Spleen (tissue), 11 donors: ENCODE results near the gene STXBP5. TPM values are rescaled to one million over a fixed set of nuclear protein-coding genes. Genes with fewer than 3 reads are reported as not detected.

Source experiments
- DNase-seq: peaks from one replicate; pipeline ENCODE4 v3.0.0-alpha.2; 2020
- H3K27ac ChIP-seq, 8 donors: fragments of 200-600 bp; sonication (generic) in 7 of 8; 1 replicate in 4 of 8; 2 replicates in 4 of 8; pipeline versions ENCODE4 v1.5.0 to v1.8.0; 2016 to 2021; ENCODE audit warnings: inconsistent platforms in 4 of 8, mild to moderate bottlenecking in 4 of 8, moderate library complexity in 1 of 8
- H3K27me3 ChIP-seq, 7 donors: fragments of 200-600 bp; sonication (generic) in 6 of 7; replicated peaks in 1 of 7; 1 replicate in 4 of 7; 2 replicates in 3 of 7; pipeline versions ENCODE4 v1.5.0 to v1.8.0; 2016 to 2021; ENCODE audit warnings: inconsistent platforms in 3 of 7, mild to moderate bottlenecking in 1 of 7
- H3K36me3 ChIP-seq, 6 donors: fragments of 200-600 bp; sonication (generic) in 5 of 6; 1 replicate in 4 of 6; 2 replicates in 2 of 6; pipeline versions ENCODE4 v1.5.0 to v1.8.0; 2016 to 2021; ENCODE audit warnings: inconsistent platforms in 2 of 6
- H3K4me1 ChIP-seq, 6 donors: fragments of 200-600 bp; sonication (generic) in 5 of 6; 1 replicate in 3 of 6; 2 replicates in 3 of 6; pipeline versions ENCODE4 v1.5.0 to v1.8.0; 2016 to 2021; ENCODE audit warnings: inconsistent platforms in 3 of 6
- H3K4me3 ChIP-seq, 8 donors: fragments of 200-600 bp; sonication (generic) in 7 of 8; 1 replicate in 4 of 8; 2 replicates in 4 of 8; pipeline versions ENCODE4 v1.5.0 to v1.8.0; 2016 to 2021; ENCODE audit warnings: inconsistent platforms in 4 of 8, mild to moderate bottlenecking in 4 of 8, moderate library complexity in 2 of 8
- H3K9me3 ChIP-seq, 8 donors: fragments of 200-600 bp; sonication (generic) in 7 of 8; 1 replicate in 4 of 8; 2 replicates in 4 of 8; pipeline versions ENCODE4 v1.5.0 to v1.8.0; 2016 to 2021; ENCODE audit warnings: inconsistent platforms in 4 of 8
- POLR2A ChIP-seq, 3 donors: fragments of 450-650 bp; IDR thresholded peaks; one replicate each; pipeline ENCODE4 v1.5.1; 2017; ENCODE audit warnings: antibody characterized with exemption in 3 of 3, mild to moderate bottlenecking in 1 of 3
- POLR2AphosphoS5 ChIP-seq, 3 donors: sonication (generic); formaldehyde crosslinking; IDR thresholded peaks; one replicate each; pipeline ENCODE4 v1.5.1; 2017; ENCODE audit warnings: antibody characterized with exemption in 3 of 3
- WGBS, 5 donors: extraction: QIAGEN DNeasy Blood & Tissue Kit in 3 of 5; methylation state at CpG; one replicate each; pipeline versions ENCODE4 v1.1.5 to v1.1.7; 2013 to 2018; 5-methylcytosine and 5-hydroxymethylcytosine counted together
- intact Hi-C: fragments of 100-400 bp; cut with DNase I; formaldehyde crosslinking; loops from one replicate; pipeline ENCODE4 v1.15.0; 2023; ENCODE audit warnings: low total_unique reads
- polyA plus RNA-seq, 3 donors: library from polyadenylated mRNA; stranded (reverse); fragments of 200-250 nt; gene quantifications; one replicate each; pipeline ENCODE4 v1.2.1, GENCODE V29; 2013
- total RNA-seq, 7 donors: library from RNA; depleted of rRNA in 3 of 7; stranded (reverse); fragments of >200 nt in 3 of 7; fragmentation: NEBNext Ultra II Directional in 4 of 7; extraction: Animal tissue kit (Norgen Biotek cat#: 25700) in 4 of 7; gene quantifications; one replicate each; pipeline versions ENCODE4 v1.1.0 to v1.2.1, GENCODE V29; 2016 to 2021
- TF ChIP-seq, protein P1 (sequence below), 11 experiments: fragments of 200-600 bp in 7 of 11; fragments of 450-650 bp in 4 of 11; sonication (generic) in 4 of 11; IDR thresholded peaks in 8 of 11; conservative IDR thresholded peaks in 3 of 11; 1 replicate in 7 of 11; 2 replicates in 4 of 11; pipeline versions ENCODE4 v1.4.0 to v1.8.0; 2016 to 2021; ENCODE audit warnings: antibody characterized with exemption in 11 of 11, inconsistent platforms in 4 of 11, mild to moderate bottlenecking in 1 of 11
- donor health status: healthy with polysubstance abuse.
- donor health status: DM: no; HTN: no; CAD: no; lungs with moderate emphysema.
- donor health status: DM: no; HTN: no; CAD: no.
- donor health status: Bipolar disorder and iron deficiency.
- donor health status: healthy.
- donor health status: DM: no; HTN: no; CAD: no.
- donor health status: DM: yes; HTN: yes; CAD: no.

The STXBP5 gene
- total and polyA plus RNA-seq, 10 donors, result 6.5 to 51.1 (median 32.3) TPM

DNA sequence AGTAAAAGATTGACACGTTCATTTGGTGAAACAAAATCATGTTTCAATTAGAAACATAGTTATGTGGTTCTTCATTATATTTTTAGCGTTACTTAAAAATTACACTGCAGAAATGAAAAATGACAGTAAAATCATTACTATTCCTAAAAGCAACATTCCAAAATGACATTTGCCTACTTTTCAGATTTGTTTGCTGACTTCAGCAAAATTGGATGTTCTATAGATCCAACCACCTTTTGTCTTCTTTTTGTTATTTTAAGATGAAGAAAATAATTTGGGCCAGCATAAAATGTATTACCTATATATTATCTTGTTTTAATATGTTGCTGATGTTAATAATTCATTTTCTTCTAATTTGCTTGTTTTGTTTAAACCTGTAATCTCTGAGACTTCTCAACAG is 30.5 kb downstream of the STXBP5 start:
- TF ChIP-seq POLR2A (IDR thresholded peaks at IDR 0.05) (no peak), POLR2AphosphoS5 (IDR thresholded peaks at IDR 0.05) (no peak)
- TF ChIP-seq, protein P1, sequence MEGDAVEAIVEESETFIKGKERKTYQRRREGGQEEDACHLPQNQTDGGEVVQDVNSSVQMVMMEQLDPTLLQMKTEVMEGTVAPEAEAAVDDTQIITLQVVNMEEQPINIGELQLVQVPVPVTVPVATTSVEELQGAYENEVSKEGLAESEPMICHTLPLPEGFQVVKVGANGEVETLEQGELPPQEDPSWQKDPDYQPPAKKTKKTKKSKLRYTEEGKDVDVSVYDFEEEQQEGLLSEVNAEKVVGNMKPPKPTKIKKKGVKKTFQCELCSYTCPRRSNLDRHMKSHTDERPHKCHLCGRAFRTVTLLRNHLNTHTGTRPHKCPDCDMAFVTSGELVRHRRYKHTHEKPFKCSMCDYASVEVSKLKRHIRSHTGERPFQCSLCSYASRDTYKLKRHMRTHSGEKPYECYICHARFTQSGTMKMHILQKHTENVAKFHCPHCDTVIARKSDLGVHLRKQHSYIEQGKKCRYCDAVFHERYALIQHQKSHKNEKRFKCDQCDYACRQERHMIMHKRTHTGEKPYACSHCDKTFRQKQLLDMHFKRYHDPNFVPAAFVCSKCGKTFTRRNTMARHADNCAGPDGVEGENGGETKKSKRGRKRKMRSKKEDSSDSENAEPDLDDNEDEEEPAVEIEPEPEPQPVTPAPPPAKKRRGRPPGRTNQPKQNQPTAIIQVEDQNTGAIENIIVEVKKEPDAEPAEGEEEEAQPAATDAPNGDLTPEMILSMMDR (IDR thresholded peaks at IDR 0.05 in 8 of 11, conservative IDR thresholded peaks at IDR 0.05 in 3 of 11), result no peak
- DNase-seq, result no peak

DNA sequence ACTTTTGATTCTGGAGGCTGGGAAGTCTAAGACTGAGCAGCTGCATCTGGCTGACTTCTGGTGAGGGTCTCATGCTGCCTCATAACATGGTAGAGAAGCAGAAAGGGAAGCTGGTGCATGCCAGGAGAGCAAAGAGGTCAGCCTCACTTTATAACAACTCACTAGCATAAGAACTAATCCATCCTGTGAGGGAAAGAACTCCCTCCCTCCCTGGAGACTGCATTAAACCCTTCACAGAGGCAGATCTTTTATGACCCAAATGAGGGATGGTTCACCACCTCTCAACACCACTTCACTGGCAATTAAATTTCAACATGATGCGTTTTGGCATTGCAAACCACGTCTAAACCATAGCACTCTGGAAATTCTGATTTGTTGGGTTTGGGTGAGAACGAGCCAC is 33.9 kb downstream of the STXBP5 start:
- intact Hi-C loops, result no loop called here
- H3K4me3 ChIP-seq, result no peak overlapping the region
- no peaks in the 10 kb centered on the region for H3K9me3 ChIP-seq
- H3K27ac ChIP-seq, result no peak overlapping the region
- no peaks in the 10 kb centered on the region for H3K4me1 ChIP-seq
- TF ChIP-seq, protein P1 (IDR thresholded peaks at IDR 0.05 in 8 of 11, conservative IDR thresholded peaks at IDR 0.05 in 3 of 11), result no peak
- TF ChIP-seq POLR2AphosphoS5 (IDR thresholded peaks at IDR 0.05) (no peak), POLR2A (IDR thresholded peaks at IDR 0.05) (no peak)
- H3K27me3 ChIP-seq, result no peaks in the 10 kb centered on the region
- peaks cover 0 to 67% (median 20%) of the 10 kb centered on the region in 6 donors for H3K36me3 ChIP-seq
- 80 to 96% (median 91%) methylated on average over 3 of the region's 3 CpGs for WGBS, 5 donors
- no peak for DNase-seq

More for the DNA sequence above, 30.5 kb downstream of the STXBP5 start:
- 94 to 99% (median 98%) methylated on average over 2 of the region's 2 CpGs for WGBS, 5 donors
- intact Hi-C loops, result no loop called here
- Histone ChIP-seq H3K9me3 (no peaks in the 10 kb centered on the region), H3K4me1 (no peaks in the 10 kb centered on the region), H3K27ac (no peak overlapping the region), H3K27me3 (no peaks in the 10 kb centered on the region), H3K4me3 (no peak overlapping the region), H3K36me3 (peaks cover 0 to 32% (median 5%) of the 10 kb centered on the region in 6 donors)

DNA sequence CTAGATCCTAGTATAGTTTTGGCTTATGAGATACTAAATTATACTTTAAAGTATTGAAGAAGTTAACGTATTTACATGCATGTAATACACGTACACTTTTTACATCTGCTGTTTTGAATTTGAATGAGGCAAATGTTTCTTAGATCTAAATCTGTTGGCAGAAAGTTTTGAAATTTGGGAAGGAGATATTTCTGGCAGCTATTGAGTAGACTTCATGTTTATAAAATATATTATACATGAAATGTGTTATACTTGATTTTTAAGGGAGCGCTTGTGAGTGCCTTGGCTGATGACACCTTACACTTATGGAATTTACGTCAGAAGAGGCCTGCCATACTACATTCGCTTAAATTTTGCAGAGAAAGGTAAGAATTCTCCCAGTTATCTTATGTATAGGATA is 34.7 kb downstream of the STXBP5 start:
- H3K4me3 ChIP-seq, result no peak overlapping the region
- WGBS, 5 donors, result 94 to 98% (median 98%) methylated on average over 5 of the region's 5 CpGs
- H3K36me3 ChIP-seq, result peaks cover 0 to 72% (median 20%) of the 10 kb centered on the region in 6 donors
- no peak for TF ChIP-seq POLR2A (IDR thresholded peaks at IDR 0.05)
- TF ChIP-seq, protein P1 (IDR thresholded peaks at IDR 0.05 in 8 of 11, conservative IDR thresholded peaks at IDR 0.05 in 3 of 11), result no peak
- TF ChIP-seq POLR2AphosphoS5 (IDR thresholded peaks at IDR 0.05), result no peak
- intact Hi-C loops, result no loop called here
- DNase-seq, result no peak
- no peaks in the 10 kb centered on the region for H3K9me3 ChIP-seq
- no peak overlapping the region for H3K27ac ChIP-seq
- no peaks in the 10 kb centered on the region for H3K4me1 ChIP-seq
- H3K27me3 ChIP-seq, result no peaks in the 10 kb centered on the region

DNA sequence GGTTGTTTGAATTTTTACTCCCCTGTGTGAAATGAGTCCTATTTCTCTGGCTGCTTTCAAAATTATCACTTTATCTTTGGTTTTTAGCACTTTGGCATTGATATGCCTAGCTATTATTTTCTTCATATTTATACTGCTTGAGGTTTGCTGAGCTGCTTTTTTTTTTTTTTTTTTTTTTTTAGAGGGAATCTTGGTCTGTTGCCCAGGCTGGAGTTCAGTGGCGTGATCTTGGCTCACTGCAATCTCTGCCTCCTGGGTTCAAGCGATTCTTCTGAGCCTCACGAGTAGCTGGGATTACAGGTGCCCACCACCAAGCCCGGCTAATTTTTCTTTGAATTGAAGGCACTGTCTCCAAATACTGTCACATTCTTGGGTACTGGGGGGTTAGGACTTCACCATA is 40.6 kb downstream of the STXBP5 start:
- no peaks in the 10 kb centered on the region for H3K9me3 ChIP-seq
- 63 to 93% (median 73%) methylated on average over 4 of the region's 4 CpGs for WGBS, 5 donors
- DNase-seq, result no peak
- H3K4me1 ChIP-seq, result no peaks in the 10 kb centered on the region
- intact Hi-C loops, result no loop called here
- TF ChIP-seq, protein P1 (IDR thresholded peaks at IDR 0.05 in 8 of 11, conservative IDR thresholded peaks at IDR 0.05 in 3 of 11), result no peak
- TF ChIP-seq POLR2A (IDR thresholded peaks at IDR 0.05) (no peak), POLR2AphosphoS5 (IDR thresholded peaks at IDR 0.05) (no peak)
- H3K27ac ChIP-seq, result no peak overlapping the region
- no peaks in the 10 kb centered on the region for H3K27me3 ChIP-seq
- no peak overlapping the region for H3K4me3 ChIP-seq
- peaks cover 0 to 86% (median 14%) of the 10 kb centered on the region in 6 donors for H3K36me3 ChIP-seq
